ENCODE data around the gene C16orf54.
"Not testable (repeated sequence)": the region's sequence is repeated elsewhere in the genome, so short reads cannot be mapped to it uniquely, and the experiment has no call there.

Gene C16orf54

DNA sequence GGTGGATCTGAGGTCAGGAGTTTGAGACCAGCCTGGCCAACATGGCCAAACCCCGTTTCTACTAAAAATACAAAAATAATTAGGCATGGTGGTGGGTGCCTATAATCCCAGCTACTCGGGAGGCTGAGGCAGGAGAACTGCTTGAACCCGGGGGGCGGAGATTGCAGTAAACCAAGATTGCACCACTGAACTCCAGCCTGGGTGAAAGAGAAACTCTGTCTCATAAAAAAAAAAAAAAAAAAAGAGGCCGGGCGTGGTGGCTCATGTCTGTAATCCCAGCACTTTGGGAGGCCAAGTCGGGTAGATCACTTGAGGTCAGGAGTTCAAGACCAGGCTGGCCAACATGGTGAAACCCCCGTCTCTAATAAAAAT, 15.5 kb upstream of the C16orf54 start:
- not testable (repeated sequence) for H3K27me3 ChIP-seq (ENCODE audit: control insufficient read depth in 3 of 3, insufficient read depth in 3 of 3, low read depth in 1 of 3, low read length in 3 of 3); H3K14ac ChIP-seq (ENCODE audit: low read length); H2BK5ac ChIP-seq (ENCODE audit: low read length); H4K8ac ChIP-seq (ENCODE audit: low read depth, low read length); H3K4me2 ChIP-seq (ENCODE audit: insufficient read depth, low read length, poor library complexity, severe bottlenecking); H4K91ac ChIP-seq (ENCODE audit: low read depth, low read length, poor library complexity); H2BK12ac ChIP-seq (ENCODE audit: low read length); H3K4me3 ChIP-seq (ENCODE audit: low read length in 2 of 2); H2AFZ ChIP-seq (ENCODE audit: low read length); H2BK120ac ChIP-seq (ENCODE audit: low read depth, low read length); H3K9ac ChIP-seq (ENCODE audit: low read depth, low read length, poor library complexity); H3K27ac ChIP-seq (replicated peaks; ENCODE audit: low read length); H3K79me1 ChIP-seq (ENCODE audit: low read depth, low read length); H3K36me3 ChIP-seq (replicated peaks in 1 of 2; ENCODE audit: control insufficient read depth in 2 of 2, insufficient read depth in 2 of 2, low read length in 2 of 2); H2BK15ac ChIP-seq (ENCODE audit: low read length); H3K18ac ChIP-seq (ENCODE audit: low read length); H3K4me1 ChIP-seq (ENCODE audit: control insufficient read depth in 2 of 2, insufficient read depth in 1 of 2, low read depth in 1 of 2, low read length in 2 of 2); H3K23ac ChIP-seq (ENCODE audit: low read depth, low read length, poor library complexity); DNase-seq (ENCODE audit: low spot score); H3K4ac ChIP-seq (ENCODE audit: low read length); H2AK5ac ChIP-seq (ENCODE audit: low read depth, low read length); H3K9me3 ChIP-seq (replicated peaks in 1 of 2; ENCODE audit: control insufficient read depth in 2 of 2, insufficient read depth in 1 of 2, low read depth in 1 of 2, low read length in 2 of 2)
- WGBS, 2 donors (ENCODE audit: extremely low coverage in 2 of 2, insufficient read length in 2 of 2, insufficient replicate concordance in 1 of 2): no CpG with 5 or more reads among the region's 8 CpGs

GRCh38 chr16:29760567-29761279, 14.9 kb upstream of the C16orf54 start:
- Histone ChIP-seq H3K9ac (ENCODE audit: low read depth, low read length, poor library complexity) (no peak overlapping the region), H3K14ac (ENCODE audit: low read length) (no peak overlapping the region), H4K8ac (ENCODE audit: low read depth, low read length) (no peak overlapping the region), H2BK5ac (ENCODE audit: low read length) (no peak overlapping the region), H3K27me3 (ENCODE audit: control insufficient read depth in 3 of 3, insufficient read depth in 3 of 3, low read depth in 1 of 3, low read length in 3 of 3) (no peaks in the 10 kb centered on the region), H2BK120ac (ENCODE audit: low read depth, low read length) (no peak overlapping the region), H3K27ac (replicated peaks; ENCODE audit: low read length) (no peak overlapping the region), H3K4ac (ENCODE audit: low read length) (no peak overlapping the region), H2BK15ac (ENCODE audit: low read length) (no peak overlapping the region), H2AK5ac (ENCODE audit: low read depth, low read length) (no peak overlapping the region), H3K18ac (ENCODE audit: low read length) (no peak overlapping the region), H3K23ac (ENCODE audit: low read depth, low read length, poor library complexity) (no peak overlapping the region), H4K91ac (ENCODE audit: low read depth, low read length, poor library complexity) (no peak overlapping the region), H3K36me3 (replicated peaks in 1 of 2; ENCODE audit: control insufficient read depth in 2 of 2, insufficient read depth in 2 of 2, low read length in 2 of 2) (no peaks in the 10 kb centered on the region), H3K4me2 (ENCODE audit: insufficient read depth, low read length, poor library complexity, severe bottlenecking) (no peak overlapping the region), H2BK12ac (ENCODE audit: low read length) (peak overlapping the region; percentile 14), H3K79me1 (ENCODE audit: low read depth, low read length) (no peaks in the 10 kb centered on the region), H2AFZ (ENCODE audit: low read length) (no peak overlapping the region), H3K4me1 (ENCODE audit: control insufficient read depth in 2 of 2, insufficient read depth in 1 of 2, low read depth in 1 of 2, low read length in 2 of 2) (no peaks in the 10 kb centered on the region), H3K9me3 (replicated peaks in 1 of 2; ENCODE audit: control insufficient read depth in 2 of 2, insufficient read depth in 1 of 2, low read depth in 1 of 2, low read length in 2 of 2) (no peaks in the 10 kb centered on the region), H3K4me3 (ENCODE audit: low read length in 2 of 2) (no peak overlapping the region)
- WGBS, 2 donors (ENCODE audit: extremely low coverage in 2 of 2, insufficient read length in 2 of 2, insufficient replicate concordance in 1 of 2): no CpG with 5 or more reads among the region's 9 CpGs
- no peak for DNase-seq (ENCODE audit: low spot score)

DNA sequence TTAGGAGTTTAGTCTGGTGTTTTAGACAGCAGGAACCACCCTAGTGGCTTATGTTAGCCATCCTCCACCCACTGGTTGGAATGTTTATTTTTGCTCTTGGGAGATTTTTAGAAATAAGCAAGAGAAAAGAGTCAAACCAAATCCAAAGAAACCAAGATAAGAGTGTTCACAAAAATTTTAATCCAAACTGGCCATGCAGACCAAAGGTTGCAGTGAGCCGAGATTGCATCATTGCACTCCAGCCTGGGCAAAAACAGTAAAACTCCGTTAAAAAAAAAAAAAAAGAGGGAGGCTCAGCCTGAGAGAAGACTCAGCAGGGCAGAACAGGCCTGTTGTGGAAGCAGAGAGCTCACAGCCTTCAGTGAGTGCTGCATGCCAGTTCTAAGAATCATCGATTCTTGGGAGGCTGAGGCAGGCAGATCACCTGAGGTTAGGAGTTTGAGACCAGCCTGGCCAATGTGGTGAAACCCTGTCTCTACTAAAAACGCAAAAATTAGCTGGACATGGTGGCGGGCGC, 12.2 kb upstream of the C16orf54 start:
- H3K4me1 ChIP-seq (ENCODE audit: control insufficient read depth in 2 of 2, insufficient read depth in 1 of 2, low read depth in 1 of 2, low read length in 2 of 2): no peaks in the 10 kb centered on the region
- H3K9me3 ChIP-seq (replicated peaks in 1 of 2; ENCODE audit: control insufficient read depth in 2 of 2, insufficient read depth in 1 of 2, low read depth in 1 of 2, low read length in 2 of 2): no peaks in the 10 kb centered on the region
- H4K91ac ChIP-seq (ENCODE audit: low read depth, low read length, poor library complexity): no peak overlapping the region
- H3K4me3 ChIP-seq (ENCODE audit: low read length in 2 of 2): no peak overlapping the region
- no peak overlapping the region for H2BK15ac ChIP-seq (ENCODE audit: low read length)
- H3K4me2 ChIP-seq (ENCODE audit: insufficient read depth, low read length, poor library complexity, severe bottlenecking): no peak overlapping the region
- H2BK5ac ChIP-seq (ENCODE audit: low read length): no peak overlapping the region
- no peak overlapping the region for H2BK120ac ChIP-seq (ENCODE audit: low read depth, low read length)
- H2AFZ ChIP-seq (ENCODE audit: low read length): peak overlapping the region; percentile 19
- H3K9ac ChIP-seq (ENCODE audit: low read depth, low read length, poor library complexity): no peak overlapping the region
- H2BK12ac ChIP-seq (ENCODE audit: low read length): no peak overlapping the region
- no peak overlapping the region for H3K4ac ChIP-seq (ENCODE audit: low read length)
- no CpG with 5 or more reads among the region's 6 CpGs for WGBS, 2 donors (ENCODE audit: extremely low coverage in 2 of 2, insufficient read length in 2 of 2, insufficient replicate concordance in 1 of 2)
- H3K23ac ChIP-seq (ENCODE audit: low read depth, low read length, poor library complexity): no peak overlapping the region
- no peaks in the 10 kb centered on the region for H3K27me3 ChIP-seq (ENCODE audit: control insufficient read depth in 3 of 3, insufficient read depth in 3 of 3, low read depth in 1 of 3, low read length in 3 of 3)
- H3K36me3 ChIP-seq (replicated peaks in 1 of 2; ENCODE audit: control insufficient read depth in 2 of 2, insufficient read depth in 2 of 2, low read length in 2 of 2): no peaks in the 10 kb centered on the region
- H3K18ac ChIP-seq (ENCODE audit: low read length): no peak overlapping the region
- H3K27ac ChIP-seq (replicated peaks; ENCODE audit: low read length): no peak overlapping the region
- no peaks in the 10 kb centered on the region for H3K79me1 ChIP-seq (ENCODE audit: low read depth, low read length)
- no peak overlapping the region for H3K14ac ChIP-seq (ENCODE audit: low read length)
- no peak overlapping the region for H2AK5ac ChIP-seq (ENCODE audit: low read depth, low read length)
- no peak for DNase-seq (ENCODE audit: low spot score)
- H4K8ac ChIP-seq (ENCODE audit: low read depth, low read length): no peak overlapping the region

GRCh38 chr16:29757086-29757485, 11.3 kb upstream of the C16orf54 start:
- H3K4me1 ChIP-seq (ENCODE audit: control insufficient read depth in 2 of 2, insufficient read depth in 1 of 2, low read depth in 1 of 2, low read length in 2 of 2); H2BK120ac ChIP-seq (ENCODE audit: low read depth, low read length); H3K36me3 ChIP-seq (replicated peaks in 1 of 2; ENCODE audit: control insufficient read depth in 2 of 2, insufficient read depth in 2 of 2, low read length in 2 of 2); H3K14ac ChIP-seq (ENCODE audit: low read length); H4K91ac ChIP-seq (ENCODE audit: low read depth, low read length, poor library complexity); DNase-seq (ENCODE audit: low spot score); H3K79me1 ChIP-seq (ENCODE audit: low read depth, low read length); H2AFZ ChIP-seq (ENCODE audit: low read length); H2BK15ac ChIP-seq (ENCODE audit: low read length); H3K27ac ChIP-seq (replicated peaks; ENCODE audit: low read length); H3K9ac ChIP-seq (ENCODE audit: low read depth, low read length, poor library complexity); H3K27me3 ChIP-seq (ENCODE audit: control insufficient read depth in 3 of 3, insufficient read depth in 3 of 3, low read depth in 1 of 3, low read length in 3 of 3); H2AK5ac ChIP-seq (ENCODE audit: low read depth, low read length); H3K4me3 ChIP-seq (ENCODE audit: low read length in 2 of 2); H3K4me2 ChIP-seq (ENCODE audit: insufficient read depth, low read length, poor library complexity, severe bottlenecking); H4K8ac ChIP-seq (ENCODE audit: low read depth, low read length); H2BK12ac ChIP-seq (ENCODE audit: low read length); H3K4ac ChIP-seq (ENCODE audit: low read length); H3K23ac ChIP-seq (ENCODE audit: low read depth, low read length, poor library complexity); H2BK5ac ChIP-seq (ENCODE audit: low read length); H3K9me3 ChIP-seq (replicated peaks in 1 of 2; ENCODE audit: control insufficient read depth in 2 of 2, insufficient read depth in 1 of 2, low read depth in 1 of 2, low read length in 2 of 2); H3K18ac ChIP-seq (ENCODE audit: low read length): not testable (repeated sequence)
- WGBS, 2 donors (ENCODE audit: extremely low coverage in 2 of 2, insufficient read length in 2 of 2, insufficient replicate concordance in 1 of 2): no CpG with 5 or more reads among the region's 8 CpGs
